ENCODE measurements around the gene SLC39A1. TPM values are rescaled to one million over a fixed set of nuclear protein-coding genes. Genes with fewer than 3 reads are reported as not detected.

Gene SLC39A1
- total and polyA plus RNA-seq, 9 of the 15 experiments (the other 6 are each of a cell fraction or from before 2014, with no cell fraction given): 9.9 to 81.1 (median 62.7) TPM

GRCh38 chr1:153995202-153995601 is 31.9 kb upstream of the SLC39A1 start:
- no peak for DNase-seq (ENCODE audit: extremely low read depth in 1 of 4, low spot score in 3 of 4)
- no peak for ATAC-seq
- Histone ChIP-seq H3K36me3 (ENCODE audit: control insufficient read depth, insufficient read depth, low read length) (peaks cover 43% of the 10 kb centered on the region), H4K20me1 (replicated peaks; ENCODE audit: control insufficient read depth, insufficient read depth, low read length) (no peaks in the 10 kb centered on the region; the same call in 1 of the 2 replicates), H3K4me2 (ENCODE audit: insufficient read depth, low read length) (no peak overlapping the region), H3K4me1 (replicated peaks in 1 of 2; ENCODE audit: control insufficient read depth in 2 of 2, insufficient read depth in 2 of 2, low read length in 2 of 2) (peaks cover 4 to 11% of the 10 kb centered on the region in 2 experiments; a peak in 2 of 5 replicates), H2AFZ (ENCODE audit: low read depth, low read length) (no peak overlapping the region), H3K9ac (ENCODE audit: insufficient read depth in 1 of 2, low read depth in 2 of 2, low read length in 2 of 2) (no peak overlapping the region), H3K27ac (ENCODE audit: extremely low read depth, low read depth, low read length) (no peak overlapping the region), H3K4me3 (no peak overlapping the region), H3K9me1 (ENCODE audit: control insufficient read depth, insufficient read depth, low read length) (no peaks in the 10 kb centered on the region), H3K79me2 (ENCODE audit: control insufficient read depth, insufficient read depth, low read length) (peaks cover 27% of the 10 kb centered on the region), H3K9me3 (replicated peaks; ENCODE audit: control insufficient read depth, insufficient read depth, low read depth, low read length) (no peaks in the 10 kb centered on the region), H3K27me3 (ENCODE audit: control insufficient read depth in 2 of 2, insufficient read depth in 2 of 2, low read length in 2 of 2) (no peaks in the 10 kb centered on the region)
- ChIA-PET POLR2A (interaction anchor here (1.1 to 1.2 kb wide), 2 partner anchors 32 to 34 kb away, joined by 4 to 5 read pairs; no protein-coding TSS in a partner anchor), CTCF (ENCODE audit: low intra/inter-chr PET ratio) (interaction anchor here (0.7 kb wide), 1 partner anchor 18 kb away, joined by 3 read pairs; no protein-coding TSS in a partner anchor)
- no TSS peak for BruUV-seq (replicated peaks)
- 100% methylated on average over 3 of the region's 3 CpGs for WGBS (ENCODE audit: insufficient coverage, low coverage, missing lambda C conversion rate)
- in situ Hi-C loops (cut with MboI): no loop called here
- intact Hi-C loops (cut with micrococcal nuclease): no loop called here
- no peak for FAIRE-seq
- no peak for TF ChIP-seq TCF7L2 (IDR thresholded peaks at IDR 0.05; ENCODE audit: low read depth, low read length)
- TF ChIP-seq KDM5B (IDR thresholded peaks at IDR 0.05; ENCODE audit: insufficient replicate concordance, low read depth, low read length): peak; percentile 16

- ChIA-PET POLR2A (interaction anchor here (0.6 to 4.4 kb wide), 23 partner anchors 10 to 287 kb away, joined by 3 to 104 read pairs (median 9); partner anchors contain the start of genes CREB3L4, CRTC2, DENND4B and GATAD2B), CTCF (ENCODE audit: low intra/inter-chr PET ratio) (no interaction called here)
- H3K4me2 ChIP-seq (ENCODE audit: insufficient read depth, low read length): peak overlapping the region; percentile 98
- H3K9ac ChIP-seq (ENCODE audit: insufficient read depth in 1 of 2, low read depth in 2 of 2, low read length in 2 of 2): peak overlapping the region; percentile 80 to 97
- H3K27me3 ChIP-seq (ENCODE audit: control insufficient read depth in 2 of 2, insufficient read depth in 2 of 2, low read length in 2 of 2): no peaks in the 10 kb centered on the region
- in situ Hi-C loops (cut with MboI): no loop called here
- H3K9me1 ChIP-seq (ENCODE audit: control insufficient read depth, insufficient read depth, low read length): no peaks in the 10 kb centered on the region
- H3K27ac ChIP-seq (ENCODE audit: extremely low read depth, low read depth, low read length): peak overlapping the region; percentile 98
- DNase-seq (ENCODE audit: extremely low read depth in 1 of 4, low spot score in 3 of 4) (no peak), FAIRE-seq (no peak), ATAC-seq (no peak)
- no peak overlapping the region for H2AFZ ChIP-seq (ENCODE audit: low read depth, low read length)
- H3K9me3 ChIP-seq (replicated peaks; ENCODE audit: control insufficient read depth, insufficient read depth, low read depth, low read length): no peaks in the 10 kb centered on the region
- H3K4me1 ChIP-seq (replicated peaks in 1 of 2; ENCODE audit: control insufficient read depth in 2 of 2, insufficient read depth in 2 of 2, low read length in 2 of 2): peaks cover 4 to 11% of the 10 kb centered on the region in 2 experiments; a peak in 2 of 5 replicates
- peaks cover 43% of the 10 kb centered on the region for H3K36me3 ChIP-seq (ENCODE audit: control insufficient read depth, insufficient read depth, low read length)
- intact Hi-C loops (cut with micrococcal nuclease): loop anchor here (5.0 kb wide), 1 partner anchor 190 kb away; no protein-coding TSS in a partner anchor
- peaks cover 27% of the 10 kb centered on the region for H3K79me2 ChIP-seq (ENCODE audit: control insufficient read depth, insufficient read depth, low read length)
- no peaks in the 10 kb centered on the region; the same call in 1 of the 2 replicates for H4K20me1 ChIP-seq (replicated peaks; ENCODE audit: control insufficient read depth, insufficient read depth, low read length)
- peak overlapping the region; percentile 81 for H3K4me3 ChIP-seq
- 5% methylated on average over 2 of the region's 2 CpGs for WGBS (ENCODE audit: insufficient coverage, low coverage, missing lambda C conversion rate)
- no TSS peak for BruUV-seq (replicated peaks)
- TF ChIP-seq ILF3 (IDR thresholded peaks at IDR 0.05; ENCODE audit: borderline replicate concordance) (0 out of 2 replicates have a peak, but pooled peaks have one; percentile 24), MBD1 (CRISPR knock-in tag; IDR thresholded peaks at IDR 0.05) (no peak), GABPA (tag; conservative IDR thresholded peaks at IDR 0.05; ENCODE audit: low read depth) (no peak), ZNF431 (CRISPR knock-in tag; IDR thresholded peaks at IDR 0.05) (no peak)
These were observed 28.5 kb upstream of the SLC39A1 start for GRCh38 chr1:153991806-153992205.
